Measurements from ENCODE around the gene EML4. TPM values are rescaled to one million over a fixed set of nuclear protein-coding genes. Genes with fewer than 3 reads are reported as not detected.

Gene EML4
- total RNA-seq, 1 donor from 2014 or later, result 167 TPM

DNA sequence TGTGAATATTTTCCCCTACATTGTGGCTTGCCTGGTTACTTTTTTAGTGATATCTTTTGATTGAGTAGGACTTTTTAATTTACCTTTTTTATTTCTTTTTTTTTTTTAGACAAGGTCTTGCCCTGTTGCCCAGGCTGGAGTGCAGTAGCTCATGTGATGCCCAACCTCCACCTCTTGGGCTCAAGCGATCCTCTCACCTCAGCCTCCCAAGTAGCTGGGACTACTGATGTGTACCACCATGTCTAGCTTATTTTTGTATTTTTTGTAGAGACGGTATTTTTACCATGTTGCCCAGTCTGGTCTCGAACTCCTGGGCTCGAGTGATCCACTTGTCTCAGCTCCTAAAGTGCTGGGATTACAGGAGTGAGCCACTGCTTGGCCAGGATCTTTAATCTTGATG is 25.3 kb downstream of the EML4 start:
- DNase-seq (ENCODE audit: low spot score), result no peak
- H3K36me3 ChIP-seq, result no peaks in the 10 kb centered on the region
- no peak overlapping the region for H3K9ac ChIP-seq
- Mint-ChIP-seq H3K27ac (no peak overlapping the region), H3K9me3 (peaks cover 6% of the 10 kb centered on the region), H3K4me3 (no peak overlapping the region), H3K4me1 (peaks cover 11% of the 10 kb centered on the region), H3K27me3 (ENCODE audit: insufficient read depth, low read depth) (peaks cover 2% of the 10 kb centered on the region), H3K36me3 (peaks cover 7% of the 10 kb centered on the region)
- H3F3A ChIP-seq (ENCODE audit: low read depth), result peaks cover 12% of the 10 kb centered on the region
- H3K27me3 ChIP-seq, result no peaks in the 10 kb centered on the region
- H3K27ac ChIP-seq, result no peak overlapping the region
- no peaks in the 10 kb centered on the region for H3K9me3 ChIP-seq (ENCODE audit: low read depth)
- no peak overlapping the region for H2AFZ ChIP-seq (replicated peaks)
- no peak overlapping the region for H3K4me3 ChIP-seq
- peaks cover 15% of the 10 kb centered on the region for H3K4me1 ChIP-seq
- TF ChIP-seq EZH2phosphoT487 (IDR thresholded peaks at IDR 0.05) (no peak), EZH2 (IDR thresholded peaks at IDR 0.05) (no peak)
- TF ChIP-seq, protein P1, sequence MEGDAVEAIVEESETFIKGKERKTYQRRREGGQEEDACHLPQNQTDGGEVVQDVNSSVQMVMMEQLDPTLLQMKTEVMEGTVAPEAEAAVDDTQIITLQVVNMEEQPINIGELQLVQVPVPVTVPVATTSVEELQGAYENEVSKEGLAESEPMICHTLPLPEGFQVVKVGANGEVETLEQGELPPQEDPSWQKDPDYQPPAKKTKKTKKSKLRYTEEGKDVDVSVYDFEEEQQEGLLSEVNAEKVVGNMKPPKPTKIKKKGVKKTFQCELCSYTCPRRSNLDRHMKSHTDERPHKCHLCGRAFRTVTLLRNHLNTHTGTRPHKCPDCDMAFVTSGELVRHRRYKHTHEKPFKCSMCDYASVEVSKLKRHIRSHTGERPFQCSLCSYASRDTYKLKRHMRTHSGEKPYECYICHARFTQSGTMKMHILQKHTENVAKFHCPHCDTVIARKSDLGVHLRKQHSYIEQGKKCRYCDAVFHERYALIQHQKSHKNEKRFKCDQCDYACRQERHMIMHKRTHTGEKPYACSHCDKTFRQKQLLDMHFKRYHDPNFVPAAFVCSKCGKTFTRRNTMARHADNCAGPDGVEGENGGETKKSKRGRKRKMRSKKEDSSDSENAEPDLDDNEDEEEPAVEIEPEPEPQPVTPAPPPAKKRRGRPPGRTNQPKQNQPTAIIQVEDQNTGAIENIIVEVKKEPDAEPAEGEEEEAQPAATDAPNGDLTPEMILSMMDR (IDR thresholded peaks at IDR 0.05), result no peak
- no peak overlapping the region for H3K4me2 ChIP-seq
- H3K79me2 ChIP-seq (ENCODE audit: low read depth), result peaks cover 100% of the 10 kb centered on the region
- H4K20me1 ChIP-seq (ENCODE audit: low read depth), result peaks cover 80% of the 10 kb centered on the region

DNA sequence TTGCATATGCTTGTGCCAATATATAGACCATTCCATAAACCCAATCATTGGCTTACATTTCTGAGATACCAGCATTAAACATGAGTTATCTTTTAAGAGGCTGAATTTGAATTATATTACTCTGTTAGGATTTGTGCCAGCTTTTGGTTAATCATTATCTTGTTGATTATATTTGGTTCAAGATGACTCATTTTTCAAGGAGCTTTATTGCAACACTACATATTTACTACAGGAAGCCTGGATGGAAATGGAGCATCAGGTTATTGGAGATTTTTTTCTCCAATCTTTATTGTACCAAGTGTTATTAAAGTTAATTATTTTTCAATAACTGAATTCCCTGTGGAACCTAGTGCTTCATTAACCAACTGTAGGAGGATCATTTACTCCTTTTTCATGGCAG is 26.4 kb downstream of the EML4 start:
- H3K27ac ChIP-seq, result no peak overlapping the region
- H3K27ac Mint-ChIP-seq, result no peak overlapping the region
- peaks cover 6% of the 10 kb centered on the region for H3K9me3 Mint-ChIP-seq
- no peaks in the 10 kb centered on the region for H3K36me3 ChIP-seq
- no peak for TF ChIP-seq EZH2phosphoT487 (IDR thresholded peaks at IDR 0.05)
- TF ChIP-seq, protein P1 (IDR thresholded peaks at IDR 0.05), result no peak
- TF ChIP-seq EZH2 (IDR thresholded peaks at IDR 0.05), result no peak
- H3K27me3 ChIP-seq, result no peaks in the 10 kb centered on the region
- H3K4me1 ChIP-seq, result peaks cover 15% of the 10 kb centered on the region
- H3K9ac ChIP-seq, result no peak overlapping the region
- H3K27me3 Mint-ChIP-seq (ENCODE audit: insufficient read depth, low read depth), result peaks cover 2% of the 10 kb centered on the region
- H3K4me1 Mint-ChIP-seq, result peaks cover 11% of the 10 kb centered on the region
- H2AFZ ChIP-seq (replicated peaks), result no peak overlapping the region
- peaks cover 99% of the 10 kb centered on the region for H3K79me2 ChIP-seq (ENCODE audit: low read depth)
- no peak overlapping the region for H3K4me2 ChIP-seq
- H3K4me3 Mint-ChIP-seq, result no peak overlapping the region
- H3K4me3 ChIP-seq, result no peak overlapping the region
- peaks cover 12% of the 10 kb centered on the region for H3F3A ChIP-seq (ENCODE audit: low read depth)
- peaks cover 7% of the 10 kb centered on the region for H3K36me3 Mint-ChIP-seq
- DNase-seq (ENCODE audit: low spot score), result no peak
- no peaks in the 10 kb centered on the region for H3K9me3 ChIP-seq (ENCODE audit: low read depth)
- peaks cover 75% of the 10 kb centered on the region for H4K20me1 ChIP-seq (ENCODE audit: low read depth)

DNA sequence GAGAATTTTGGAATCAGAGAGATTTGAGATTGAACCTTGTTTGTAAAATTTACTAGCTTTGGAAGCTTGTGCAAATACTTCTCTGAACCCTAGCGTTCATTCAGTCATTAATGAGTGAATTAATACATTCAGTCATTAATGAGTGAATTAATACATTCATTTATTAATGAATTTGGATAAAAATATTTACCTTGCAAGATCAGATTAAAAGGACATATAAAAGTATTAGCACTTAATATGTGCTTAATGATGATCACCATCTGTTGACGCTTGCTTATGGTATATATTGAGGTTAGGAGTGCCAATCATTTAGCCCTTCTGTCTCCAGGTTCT is 26.9 kb downstream of the EML4 start:
- Histone ChIP-seq H3K27ac (peak overlapping the region; percentile 34), H3F3A (ENCODE audit: low read depth) (peaks cover 12% of the 10 kb centered on the region), H3K4me2 (peak overlapping the region; percentile 17), H3K79me2 (ENCODE audit: low read depth) (peaks cover 99% of the 10 kb centered on the region), H2AFZ (replicated peaks) (no peak overlapping the region), H3K4me1 (peaks cover 15% of the 10 kb centered on the region), H3K9ac (no peak overlapping the region), H4K20me1 (ENCODE audit: low read depth) (peaks cover 75% of the 10 kb centered on the region), H3K9me3 (ENCODE audit: low read depth) (no peaks in the 10 kb centered on the region), H3K27me3 (no peaks in the 10 kb centered on the region), H3K4me3 (no peak overlapping the region), H3K36me3 (no peaks in the 10 kb centered on the region)
- peaks cover 2% of the 10 kb centered on the region for H3K27me3 Mint-ChIP-seq (ENCODE audit: insufficient read depth, low read depth)
- H3K4me3 Mint-ChIP-seq, result no peak overlapping the region
- TF ChIP-seq, protein P1 (IDR thresholded peaks at IDR 0.05), result no peak
- TF ChIP-seq EZH2 (IDR thresholded peaks at IDR 0.05) (no peak), EZH2phosphoT487 (IDR thresholded peaks at IDR 0.05) (no peak)
- H3K27ac Mint-ChIP-seq, result no peak overlapping the region
- H3K9me3 Mint-ChIP-seq, result peaks cover 6% of the 10 kb centered on the region
- H3K36me3 Mint-ChIP-seq, result peaks cover 7% of the 10 kb centered on the region
- no peak for DNase-seq (ENCODE audit: low spot score)
- H3K4me1 Mint-ChIP-seq, result peaks cover 11% of the 10 kb centered on the region

Measured in neural progenitor cell (in vitro differentiated cells).